GM12878 (cell line): ENCODE results near the gene CD300A. TPM values are rescaled to one million over a fixed set of nuclear protein-coding genes. Genes with fewer than 3 reads are reported as not detected.

ENCODE experiments used
- BACH1 ChIP-seq: fragments of 450-650 bp; IDR thresholded peaks from 2 replicates; pipeline ENCODE4 v1.6.1; 2017; ENCODE audit warnings: mild to moderate bottlenecking, borderline replicate concordance
- BCL11A ChIP-seq: IDR thresholded peaks from 2 replicates; pipeline ENCODE4 v1.6.1; 2011; ENCODE audit warnings: low read depth, low read length
- KAT2A ChIP-seq: conservative IDR thresholded peaks from 2 replicates; pipeline ENCODE4 v1.6.1; 2011; ENCODE audit warnings: low read depth, low read length; ENCODE audit not compliant: control insufficient read depth
- KLF5 ChIP-seq: fragments of 450-650 bp; IDR thresholded peaks from 2 replicates; pipeline ENCODE4 v1.6.1; 2014; ENCODE audit warnings: mild to moderate bottlenecking; ENCODE audit not compliant: partially characterized antibody
- NBN ChIP-seq: fragments of 450-650 bp; IDR thresholded peaks from 2 replicates; pipeline ENCODE4 v1.6.1; 2016
- POU2F2 ChIP-seq: IDR thresholded peaks from 3 replicates; pipeline ENCODE4 v1.6.1; 2011; ENCODE audit warnings: low read depth, mild to moderate bottlenecking, low read length, borderline replicate concordance
- RBBP5 ChIP-seq: fragments of 200-600 bp; sonication (generic); conservative IDR thresholded peaks from 2 replicates; pipeline ENCODE4 v1.6.1; 2016
- ZBED1 ChIP-seq: IDR thresholded peaks from 2 replicates; pipeline ENCODE4 v1.6.1; 2016; ENCODE audit warnings: borderline replicate concordance
- polyA plus RNA-seq, 11 experiments: library from polyadenylated mRNA; depleted of rRNA in 4 of 11; unstranded in 6 of 11; stranded (reverse) in 5 of 11; fragments of >200 nt; fragmentation: Nextera tagmentation in 4 of 11; fragmentation: Illumina TruSeq in 1 of 11; extraction: Ambion mirVana in 4 of 11; extraction: Trizol in 1 of 11; gene quantifications; 1 replicate in 1 of 11; 2 replicates in 10 of 11; pipeline versions ENCODE4 v1.2.1 to v1.2.3, GENCODE V29; 2011 to 2016; ENCODE audit warnings: inconsistent platforms in 2 of 11, missing spikeins in 2 of 11, low read depth in 1 of 11
- small RNA-seq: library from RNA; depleted of rRNA; stranded (forward); fragments of <200 nt; gene quantifications from one replicate; pipeline ENCODE3, GENCODE V24; 2014
- total RNA-seq, 4 experiments: library from RNA; depleted of rRNA in 3 of 4; stranded (reverse); fragments of >200 nt in 3 of 4; fragmentation: Illumina TruSeq in 1 of 4; extraction: Trizol in 1 of 4; gene quantifications; 2 replicates each; pipeline versions ENCODE4 v1.2.1 to v1.2.3, GENCODE V29; 2013 to 2021
- TF ChIP-seq, protein P1 (sequence below): fragments of 450-650 bp; IDR thresholded peaks from 2 replicates; pipeline ENCODE4 v1.6.1; 2017; ENCODE audit warnings: mild to moderate bottlenecking
- TF ChIP-seq, protein P2 (sequence below): fragments of 450-650 bp; IDR thresholded peaks from 2 replicates; pipeline ENCODE4 v1.6.1; 2016; ENCODE audit warnings: mild to moderate bottlenecking
- TF ChIP-seq, protein P3 (sequence below): IDR thresholded peaks from 2 replicates; pipeline ENCODE4 v1.6.1; 2012; ENCODE audit warnings: mild to moderate bottlenecking, low read depth, low read length
- TF ChIP-seq, protein P4 (sequence below): IDR thresholded peaks from 2 replicates; pipeline ENCODE4 v1.6.1; 2011; ENCODE audit warnings: mild to moderate bottlenecking, low read depth, low read length, moderate library complexity; ENCODE audit not compliant: insufficient replicate concordance

The CD300A gene
- total and polyA plus RNA-seq, 10 of the 15 experiments (the other 5 are each of a cell fraction or from before 2014, with no cell fraction given): 10.6 to 128 (median 36.1) TPM

DNA sequence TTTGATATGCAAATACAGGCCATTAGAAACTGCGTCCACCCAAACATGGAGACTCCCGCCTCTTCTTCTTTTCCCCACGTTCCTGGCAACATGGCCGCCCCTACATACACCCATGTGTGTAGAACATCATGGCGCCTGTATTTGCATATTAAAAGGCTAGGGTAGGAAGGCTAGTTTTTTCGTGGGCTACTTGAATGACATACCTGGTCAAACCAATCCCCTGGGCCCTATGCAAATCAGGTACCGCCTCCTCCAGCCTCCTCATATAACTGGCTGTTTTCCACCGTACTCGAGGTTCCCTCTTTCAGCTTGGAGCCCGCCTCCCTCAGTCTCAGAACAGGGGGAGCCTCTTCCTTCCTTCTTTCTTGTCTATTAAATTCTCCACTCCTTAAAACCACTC lies 65.7 kb downstream of the CD300A start (continued):
- TF ChIP-seq KLF5 (no peak), BCL11A (no peak), POU2F2 (peak; percentile 91; the same call in 2 of the 3 replicates), NBN (no peak), KAT2A (no peak), ZBED1 (no peak), BACH1 (no peak), RBBP5 (no peak)
- TF ChIP-seq, protein P1, sequence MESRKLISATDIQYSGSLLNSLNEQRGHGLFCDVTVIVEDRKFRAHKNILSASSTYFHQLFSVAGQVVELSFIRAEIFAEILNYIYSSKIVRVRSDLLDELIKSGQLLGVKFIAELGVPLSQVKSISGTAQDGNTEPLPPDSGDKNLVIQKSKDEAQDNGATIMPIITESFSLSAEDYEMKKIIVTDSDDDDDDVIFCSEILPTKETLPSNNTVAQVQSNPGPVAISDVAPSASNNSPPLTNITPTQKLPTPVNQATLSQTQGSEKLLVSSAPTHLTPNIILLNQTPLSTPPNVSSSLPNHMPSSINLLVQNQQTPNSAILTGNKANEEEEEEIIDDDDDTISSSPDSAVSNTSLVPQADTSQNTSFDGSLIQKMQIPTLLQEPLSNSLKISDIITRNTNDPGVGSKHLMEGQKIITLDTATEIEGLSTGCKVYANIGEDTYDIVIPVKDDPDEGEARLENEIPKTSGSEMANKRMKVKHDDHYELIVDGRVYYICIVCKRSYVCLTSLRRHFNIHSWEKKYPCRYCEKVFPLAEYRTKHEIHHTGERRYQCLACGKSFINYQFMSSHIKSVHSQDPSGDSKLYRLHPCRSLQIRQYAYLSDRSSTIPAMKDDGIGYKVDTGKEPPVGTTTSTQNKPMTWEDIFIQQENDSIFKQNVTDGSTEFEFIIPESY: no peak
- TF ChIP-seq, protein P2, sequence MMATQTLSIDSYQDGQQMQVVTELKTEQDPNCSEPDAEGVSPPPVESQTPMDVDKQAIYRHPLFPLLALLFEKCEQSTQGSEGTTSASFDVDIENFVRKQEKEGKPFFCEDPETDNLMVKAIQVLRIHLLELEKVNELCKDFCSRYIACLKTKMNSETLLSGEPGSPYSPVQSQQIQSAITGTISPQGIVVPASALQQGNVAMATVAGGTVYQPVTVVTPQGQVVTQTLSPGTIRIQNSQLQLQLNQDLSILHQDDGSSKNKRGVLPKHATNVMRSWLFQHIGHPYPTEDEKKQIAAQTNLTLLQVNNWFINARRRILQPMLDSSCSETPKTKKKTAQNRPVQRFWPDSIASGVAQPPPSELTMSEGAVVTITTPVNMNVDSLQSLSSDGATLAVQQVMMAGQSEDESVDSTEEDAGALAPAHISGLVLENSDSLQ: peak; percentile 88
- TF ChIP-seq, protein P3, sequence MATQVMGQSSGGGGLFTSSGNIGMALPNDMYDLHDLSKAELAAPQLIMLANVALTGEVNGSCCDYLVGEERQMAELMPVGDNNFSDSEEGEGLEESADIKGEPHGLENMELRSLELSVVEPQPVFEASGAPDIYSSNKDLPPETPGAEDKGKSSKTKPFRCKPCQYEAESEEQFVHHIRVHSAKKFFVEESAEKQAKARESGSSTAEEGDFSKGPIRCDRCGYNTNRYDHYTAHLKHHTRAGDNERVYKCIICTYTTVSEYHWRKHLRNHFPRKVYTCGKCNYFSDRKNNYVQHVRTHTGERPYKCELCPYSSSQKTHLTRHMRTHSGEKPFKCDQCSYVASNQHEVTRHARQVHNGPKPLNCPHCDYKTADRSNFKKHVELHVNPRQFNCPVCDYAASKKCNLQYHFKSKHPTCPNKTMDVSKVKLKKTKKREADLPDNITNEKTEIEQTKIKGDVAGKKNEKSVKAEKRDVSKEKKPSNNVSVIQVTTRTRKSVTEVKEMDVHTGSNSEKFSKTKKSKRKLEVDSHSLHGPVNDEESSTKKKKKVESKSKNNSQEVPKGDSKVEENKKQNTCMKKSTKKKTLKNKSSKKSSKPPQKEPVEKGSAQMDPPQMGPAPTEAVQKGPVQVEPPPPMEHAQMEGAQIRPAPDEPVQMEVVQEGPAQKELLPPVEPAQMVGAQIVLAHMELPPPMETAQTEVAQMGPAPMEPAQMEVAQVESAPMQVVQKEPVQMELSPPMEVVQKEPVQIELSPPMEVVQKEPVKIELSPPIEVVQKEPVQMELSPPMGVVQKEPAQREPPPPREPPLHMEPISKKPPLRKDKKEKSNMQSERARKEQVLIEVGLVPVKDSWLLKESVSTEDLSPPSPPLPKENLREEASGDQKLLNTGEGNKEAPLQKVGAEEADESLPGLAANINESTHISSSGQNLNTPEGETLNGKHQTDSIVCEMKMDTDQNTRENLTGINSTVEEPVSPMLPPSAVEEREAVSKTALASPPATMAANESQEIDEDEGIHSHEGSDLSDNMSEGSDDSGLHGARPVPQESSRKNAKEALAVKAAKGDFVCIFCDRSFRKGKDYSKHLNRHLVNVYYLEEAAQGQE: no peak
- TF ChIP-seq, protein P4, sequence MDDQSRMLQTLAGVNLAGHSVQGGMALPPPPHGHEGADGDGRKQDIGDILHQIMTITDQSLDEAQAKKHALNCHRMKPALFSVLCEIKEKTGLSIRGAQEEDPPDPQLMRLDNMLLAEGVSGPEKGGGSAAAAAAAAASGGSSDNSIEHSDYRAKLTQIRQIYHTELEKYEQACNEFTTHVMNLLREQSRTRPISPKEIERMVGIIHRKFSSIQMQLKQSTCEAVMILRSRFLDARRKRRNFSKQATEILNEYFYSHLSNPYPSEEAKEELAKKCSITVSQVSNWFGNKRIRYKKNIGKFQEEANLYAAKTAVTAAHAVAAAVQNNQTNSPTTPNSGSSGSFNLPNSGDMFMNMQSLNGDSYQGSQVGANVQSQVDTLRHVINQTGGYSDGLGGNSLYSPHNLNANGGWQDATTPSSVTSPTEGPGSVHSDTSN: peak; percentile 52

Small RNA genes lying within 50 kb of the gene (small RNA-seq; reads per million reads assigned to genes)
- 0.12 reads per million for gene RNA5SP448

Other genes with a start within 250 kb of the CD300A start
Only the 7 nearest of the 11 such genes appear.
- not detected in 2 replicates for gene BTBD17, start 104.8 kb upstream of the CD300A start, total RNA-seq (2014; rRNA removed)
- gene BTBD17, start 104.8 kb upstream of the CD300A start, total RNA-seq (2014; rRNA removed; fragmentation: Illumina TruSeq; extraction: Trizol): not detected in 2 replicates
- not detected in 2 replicates for gene BTBD17, start 104.8 kb upstream of the CD300A start, total RNA-seq (2021)
- not detected in 2 replicates for gene BTBD17, start 104.8 kb upstream of the CD300A start, polyA plus RNA-seq (2011; rRNA removed)
- not detected in 2 replicates for gene BTBD17, start 104.8 kb upstream of the CD300A start, polyA plus RNA-seq (2014; fragmentation: Illumina TruSeq; extraction: Trizol)
- not detected for gene BTBD17, start 104.8 kb upstream of the CD300A start, polyA plus RNA-seq (2014; fragmentation: Nextera tagmentation; extraction: Ambion mirVana)
- not detected in 2 replicates for gene BTBD17, start 104.8 kb upstream of the CD300A start, polyA plus RNA-seq (2014; rRNA removed)
- not detected for gene BTBD17, start 104.8 kb upstream of the CD300A start, polyA plus RNA-seq (2016; fragmentation: Nextera tagmentation; extraction: Ambion mirVana)
- gene GPR142, start 99.1 kb upstream of the CD300A start, total RNA-seq (2014; rRNA removed): not detected in 2 replicates
- gene GPR142, start 99.1 kb upstream of the CD300A start, total RNA-seq (2014; rRNA removed; fragmentation: Illumina TruSeq; extraction: Trizol): not detected in 2 replicates
- not detected in 2 replicates for gene GPR142, start 99.1 kb upstream of the CD300A start, total RNA-seq (2021)
- not detected in 2 replicates for gene GPR142, start 99.1 kb upstream of the CD300A start, polyA plus RNA-seq (2011; rRNA removed)
- not detected in 2 replicates for gene GPR142, start 99.1 kb upstream of the CD300A start, polyA plus RNA-seq (2014; fragmentation: Illumina TruSeq; extraction: Trizol)
- gene GPR142, start 99.1 kb upstream of the CD300A start, polyA plus RNA-seq (2014; fragmentation: Nextera tagmentation; extraction: Ambion mirVana): not detected
- not detected in 2 replicates for gene GPR142, start 99.1 kb upstream of the CD300A start, polyA plus RNA-seq (2014; rRNA removed)
- not detected for gene GPR142, start 99.1 kb upstream of the CD300A start, polyA plus RNA-seq (2016; fragmentation: Nextera tagmentation; extraction: Ambion mirVana)
- 0.16 and 0.73 TPM in 2 replicates for gene GPRC5C, start 34.5 kb upstream of the CD300A start, total RNA-seq (2014; rRNA removed)
- 0.28 and 0.31 TPM in 2 replicates for gene GPRC5C, start 34.5 kb upstream of the CD300A start, total RNA-seq (2014; rRNA removed; fragmentation: Illumina TruSeq; extraction: Trizol)
- 0.36 and 0.58 TPM in 2 replicates for gene GPRC5C, start 34.5 kb upstream of the CD300A start, total RNA-seq (2021)
- gene GPRC5C, start 34.5 kb upstream of the CD300A start, polyA plus RNA-seq (2011; rRNA removed): 0.26 and 1.3 TPM in 2 replicates
- gene GPRC5C, start 34.5 kb upstream of the CD300A start, polyA plus RNA-seq (2014; fragmentation: Illumina TruSeq; extraction: Trizol): 0.35 TPM in 1 of 2 replicates, not detected in the other
- gene GPRC5C, start 34.5 kb upstream of the CD300A start, polyA plus RNA-seq (2014; fragmentation: Nextera tagmentation; extraction: Ambion mirVana): under 1 TPM in 1 of 2 experiments, not detected in 1; 0.04 TPM
- 0.14 and 0.66 TPM in 2 replicates for gene GPRC5C, start 34.5 kb upstream of the CD300A start, polyA plus RNA-seq (2014; rRNA removed)
- under 1 TPM in 1 of 2 experiments, not detected in 1; 0.96 TPM for gene GPRC5C, start 34.5 kb upstream of the CD300A start, polyA plus RNA-seq (2016; fragmentation: Nextera tagmentation; extraction: Ambion mirVana)
- 0.38 and 0.56 TPM in 2 replicates for gene CD300LB, start 64.8 kb downstream of the CD300A start, total RNA-seq (2014; rRNA removed)
- gene CD300LB, start 64.8 kb downstream of the CD300A start, total RNA-seq (2014; rRNA removed; fragmentation: Illumina TruSeq; extraction: Trizol): 0.14 and 0.27 TPM in 2 replicates
- 0.08 and 0.23 TPM in 2 replicates for gene CD300LB, start 64.8 kb downstream of the CD300A start, total RNA-seq (2021)
- gene CD300LB, start 64.8 kb downstream of the CD300A start, polyA plus RNA-seq (2011; rRNA removed): 0.56 and 0.57 TPM in 2 replicates
- gene CD300LB, start 64.8 kb downstream of the CD300A start, polyA plus RNA-seq (2014; fragmentation: Illumina TruSeq; extraction: Trizol): 0.17 and 0.24 TPM in 2 replicates
- gene CD300LB, start 64.8 kb downstream of the CD300A start, polyA plus RNA-seq (2014; fragmentation: Nextera tagmentation; extraction: Ambion mirVana): not detected
- 0.08 and 0.15 TPM in 2 replicates for gene CD300LB, start 64.8 kb downstream of the CD300A start, polyA plus RNA-seq (2014; rRNA removed)
- gene CD300LB, start 64.8 kb downstream of the CD300A start, polyA plus RNA-seq (2016; fragmentation: Nextera tagmentation; extraction: Ambion mirVana): not detected
- gene CD300C, start 79.5 kb downstream of the CD300A start, total RNA-seq (2014; rRNA removed): 0.23 and 0.27 TPM in 2 replicates
- 0.13 TPM in 1 of 2 replicates, not detected in the other for gene CD300C, start 79.5 kb downstream of the CD300A start, total RNA-seq (2014; rRNA removed; fragmentation: Illumina TruSeq; extraction: Trizol)
- 0.19 and 0.38 TPM in 2 replicates for gene CD300C, start 79.5 kb downstream of the CD300A start, total RNA-seq (2021)
- gene CD300C, start 79.5 kb downstream of the CD300A start, polyA plus RNA-seq (2011; rRNA removed): 0.12 TPM in 1 of 2 replicates, not detected in the other
- gene CD300C, start 79.5 kb downstream of the CD300A start, polyA plus RNA-seq (2014; fragmentation: Illumina TruSeq; extraction: Trizol): 0.25 TPM in 1 of 2 replicates, not detected in the other
- under 1 TPM in 1 of 2 experiments, not detected in 1; 0.13 TPM for gene CD300C, start 79.5 kb downstream of the CD300A start, polyA plus RNA-seq (2014; fragmentation: Nextera tagmentation; extraction: Ambion mirVana)
- gene CD300C, start 79.5 kb downstream of the CD300A start, polyA plus RNA-seq (2014; rRNA removed): 0.11 TPM in 1 of 2 replicates, not detected in the other
- gene CD300C, start 79.5 kb downstream of the CD300A start, polyA plus RNA-seq (2016; fragmentation: Nextera tagmentation; extraction: Ambion mirVana): under 1 TPM in 1 of 2 experiments, not detected in 1; 0.24 TPM
- gene CD300H, start 100.9 kb downstream of the CD300A start, total RNA-seq (2014; rRNA removed): not detected in 2 replicates
- gene CD300H, start 100.9 kb downstream of the CD300A start, total RNA-seq (2014; rRNA removed; fragmentation: Illumina TruSeq; extraction: Trizol): not detected in 2 replicates
- not detected in 2 replicates for gene CD300H, start 100.9 kb downstream of the CD300A start, total RNA-seq (2021)
- gene CD300H, start 100.9 kb downstream of the CD300A start, polyA plus RNA-seq (2011; rRNA removed): not detected in 2 replicates
- not detected in 2 replicates for gene CD300H, start 100.9 kb downstream of the CD300A start, polyA plus RNA-seq (2014; fragmentation: Illumina TruSeq; extraction: Trizol)
- gene CD300H, start 100.9 kb downstream of the CD300A start, polyA plus RNA-seq (2014; fragmentation: Nextera tagmentation; extraction: Ambion mirVana): not detected
- gene CD300H, start 100.9 kb downstream of the CD300A start, polyA plus RNA-seq (2014; rRNA removed): not detected in 2 replicates
- gene CD300H, start 100.9 kb downstream of the CD300A start, polyA plus RNA-seq (2016; fragmentation: Nextera tagmentation; extraction: Ambion mirVana): not detected
- not detected in 2 replicates for gene CD300LD, start 125.6 kb downstream of the CD300A start, total RNA-seq (2014; rRNA removed)
- not detected in 2 replicates for gene CD300LD, start 125.6 kb downstream of the CD300A start, total RNA-seq (2014; rRNA removed; fragmentation: Illumina TruSeq; extraction: Trizol)
- gene CD300LD, start 125.6 kb downstream of the CD300A start, total RNA-seq (2021): not detected in 2 replicates
- gene CD300LD, start 125.6 kb downstream of the CD300A start, polyA plus RNA-seq (2011; rRNA removed): not detected in 2 replicates
- gene CD300LD, start 125.6 kb downstream of the CD300A start, polyA plus RNA-seq (2014; fragmentation: Illumina TruSeq; extraction: Trizol): not detected in 2 replicates
- gene CD300LD, start 125.6 kb downstream of the CD300A start, polyA plus RNA-seq (2014; fragmentation: Nextera tagmentation; extraction: Ambion mirVana): not detected
- not detected in 2 replicates for gene CD300LD, start 125.6 kb downstream of the CD300A start, polyA plus RNA-seq (2014; rRNA removed)
- not detected for gene CD300LD, start 125.6 kb downstream of the CD300A start, polyA plus RNA-seq (2016; fragmentation: Nextera tagmentation; extraction: Ambion mirVana)